GM12865 (cell line): ENCODE results near the gene FOXP1.

Experiments used
- DNase-seq: peaks from one replicate; pipeline ENCODE4 v3.0.0; 2010; ENCODE audit warnings: low read depth
- H3K4me3 ChIP-seq: 2 replicates; pipeline ENCODE4 v1.5.1; 2011; ENCODE audit warnings: mild to moderate bottlenecking, low read depth, low read length, control low read depth
- CTCF ChIP-seq: IDR thresholded peaks from 2 replicates; pipeline ENCODE4 v1.5.1; 2011; ENCODE audit warnings: low read length, control low read depth, low read depth, inconsistent platforms; ENCODE audit not compliant: insufficient read depth; ENCODE audit errors: missing control alignments

Gene FOXP1

GRCh38 chr3:71070497-71071463 lies 512.7 kb downstream of the FOXP1 start:
- no peak for DNase-seq
- H3K4me3 ChIP-seq: no peak overlapping the region
- TF ChIP-seq CTCF: no peak

DNA sequence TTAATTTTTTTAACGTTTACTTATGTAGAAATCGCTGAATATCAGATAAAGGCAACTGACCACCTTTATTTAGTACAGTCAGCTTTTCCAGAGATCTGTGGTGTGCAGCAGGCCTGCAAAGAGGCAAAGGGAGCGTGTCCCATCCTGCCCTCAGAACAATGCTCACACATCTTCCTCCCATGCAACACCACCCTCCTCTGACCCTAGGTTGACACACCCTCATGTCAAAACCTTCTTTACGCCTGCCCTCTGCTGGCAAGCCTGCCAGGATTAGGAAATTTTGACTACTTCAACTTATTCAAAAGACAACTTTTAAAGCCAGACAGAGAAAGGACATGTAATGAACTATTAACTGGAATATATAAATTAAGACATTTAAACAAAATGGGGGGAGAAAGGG lies 513.7 kb downstream of the FOXP1 start:
- DNase-seq: peak; percentile 64
- H3K4me3 ChIP-seq: no peak overlapping the region
- TF ChIP-seq CTCF: peak; percentile 43

- TF ChIP-seq CTCF: no peak
- peak; percentile 41 for DNase-seq
- H3K4me3 ChIP-seq: no peak overlapping the region
Observed at GRCh38 chr3:71067977-71068654, 515.4 kb downstream of the FOXP1 start.

- DNase-seq: no peak
- TF ChIP-seq CTCF: no peak
- no peak overlapping the region for H3K4me3 ChIP-seq
Observed at GRCh38 chr3:71066849-71067261, 516.7 kb downstream of the FOXP1 start.

DNA sequence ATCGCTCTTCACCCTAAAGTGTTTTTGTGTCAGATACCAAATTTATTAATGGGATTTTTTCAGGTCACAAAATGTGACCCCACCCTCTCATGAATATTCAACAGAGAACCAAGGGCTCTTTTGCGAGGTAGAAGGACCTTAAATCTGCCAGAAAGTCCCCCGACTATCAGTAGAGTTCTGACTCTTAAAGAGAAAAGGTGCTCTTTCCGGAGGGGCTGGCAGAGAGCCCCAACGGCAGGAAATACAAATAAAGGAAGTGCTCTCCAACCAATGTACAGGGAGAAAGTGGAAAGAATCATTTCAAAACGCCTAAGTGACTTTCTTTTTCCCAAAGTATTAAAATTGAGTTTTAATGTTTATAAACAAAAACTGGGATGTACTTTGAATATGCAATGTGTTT lies 517.2 kb downstream of the FOXP1 start:
- no peak overlapping the region for H3K4me3 ChIP-seq
- TF ChIP-seq CTCF: no peak
- DNase-seq: no peak

DNA sequence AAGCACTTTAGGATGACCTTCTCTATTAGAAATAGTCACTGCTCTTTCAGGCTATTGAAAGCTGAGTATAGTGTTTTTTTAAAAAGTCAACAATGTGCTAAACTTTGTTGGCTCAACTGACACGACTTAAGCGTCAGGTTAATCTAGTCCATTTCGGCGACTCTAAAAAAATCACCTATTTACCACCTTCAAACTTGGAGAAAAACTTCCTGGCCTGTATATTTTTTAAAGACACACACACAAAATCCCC lies 517.8 kb downstream of the FOXP1 start:
- H3K4me3 ChIP-seq: no peak overlapping the region; the same call in 1 of the 2 replicates
- DNase-seq: no peak
- TF ChIP-seq CTCF: no peak
